H9 (cell line): ENCODE measurements around the gene SFXN2. TPM values are rescaled to one million over a fixed set of nuclear protein-coding genes. Genes with fewer than 3 reads are reported as not detected.
A peak's percentile ranks its signal among the peaks of the same experiment; 100 is the strongest.

Source experiments
- DNase-seq: peaks from one replicate; pipeline ENCODE4 v3.0.0-alpha.2; 2017
- H2AFZ ChIP-seq: one replicate; pipeline ENCODE4 v1.6.1; 2013; ENCODE audit warnings: mild to moderate bottlenecking, low read length, control low read depth, moderate library complexity
- H2AK5ac ChIP-seq: 2 replicates; pipeline ENCODE4 v1.6.1; 2013; ENCODE audit warnings: low read length, control low read depth, mixed read lengths; ENCODE audit not compliant: insufficient read length
- H2BK120ac ChIP-seq: one replicate; pipeline ENCODE4 v1.6.1; 2013; ENCODE audit warnings: low read depth, mild to moderate bottlenecking, low read length, control low read depth, inconsistent platforms; ENCODE audit not compliant: poor library complexity, severe bottlenecking
- H2BK12ac ChIP-seq: 2 replicates; pipeline ENCODE4 v1.6.1; 2013; ENCODE audit warnings: low read length, control low read depth, mixed read lengths, low read depth; ENCODE audit not compliant: insufficient read length
- H2BK15ac ChIP-seq: 2 replicates; pipeline ENCODE4 v1.6.1; 2013; ENCODE audit warnings: low read depth, low read length, control low read depth
- H2BK20ac ChIP-seq: one replicate; pipeline ENCODE4 v1.6.1; 2013; ENCODE audit warnings: low read depth, mild to moderate bottlenecking, low read length, control low read depth, inconsistent platforms; ENCODE audit not compliant: poor library complexity, severe bottlenecking
- H2BK5ac ChIP-seq: 2 replicates; pipeline ENCODE4 v1.6.1; 2013; ENCODE audit warnings: low read length, control low read depth, mixed read lengths; ENCODE audit not compliant: insufficient read length
- H3K14ac ChIP-seq: 2 replicates; pipeline ENCODE4 v1.6.1; 2013; ENCODE audit warnings: low read length, control low read depth; ENCODE audit not compliant: insufficient read depth
- H3K18ac ChIP-seq: 2 replicates; pipeline ENCODE4 v1.6.1; 2013; ENCODE audit warnings: low read depth, mild to moderate bottlenecking, mixed read lengths, low read length, control low read depth; ENCODE audit not compliant: insufficient read length
- H3K23ac ChIP-seq: 2 replicates; pipeline ENCODE4 v1.6.1; 2013; ENCODE audit warnings: low read length, control low read depth, mixed read lengths, low read depth; ENCODE audit not compliant: insufficient read length
- H3K23me2 ChIP-seq: 2 replicates; pipeline ENCODE4 v1.6.1; 2013; ENCODE audit warnings: low read depth, mild to moderate bottlenecking, mixed read lengths, low read length, control low read depth; ENCODE audit not compliant: insufficient read length, poor library complexity, severe bottlenecking
- H3K27ac ChIP-seq: 2 replicates; pipeline ENCODE4 v1.5.1; 2013; ENCODE audit warnings: low read length, control low read depth, mixed read lengths, low read depth; ENCODE audit not compliant: insufficient read length
- H3K27me3 ChIP-seq: 2 replicates; pipeline ENCODE4 v1.6.1; 2013; ENCODE audit warnings: low read length, control low read depth, inconsistent platforms; ENCODE audit not compliant: insufficient read depth
- H3K4ac ChIP-seq: 2 replicates; pipeline ENCODE4 v1.6.1; 2013; ENCODE audit warnings: low read depth, mild to moderate bottlenecking, control low read depth, inconsistent platforms, low read length, moderate library complexity
- H3K4me1 ChIP-seq: 2 replicates; pipeline ENCODE4 v1.6.1; 2013; ENCODE audit warnings: low read length, control low read depth, inconsistent platforms; ENCODE audit not compliant: insufficient read depth
- H3K4me2 ChIP-seq: 2 replicates; pipeline ENCODE4 v1.6.1; 2013; ENCODE audit warnings: low read length, control low read depth, mixed read lengths; ENCODE audit not compliant: insufficient read length, insufficient read depth
- H3K56ac ChIP-seq: 2 replicates; pipeline ENCODE4 v1.6.1; 2013; ENCODE audit warnings: low read depth, mild to moderate bottlenecking, mixed read lengths, low read length, control low read depth; ENCODE audit not compliant: insufficient read length
- H3K79me1 ChIP-seq: 2 replicates; pipeline ENCODE4 v1.6.1; 2013; ENCODE audit warnings: low read depth, mild to moderate bottlenecking, moderate library complexity, low read length, control low read depth, inconsistent platforms; ENCODE audit not compliant: insufficient read depth, poor library complexity, severe bottlenecking
- H3K79me2 ChIP-seq: 2 replicates; pipeline ENCODE4 v1.6.1; 2013; ENCODE audit warnings: low read length, control low read depth, inconsistent platforms; ENCODE audit not compliant: insufficient read depth
- H3K9ac ChIP-seq: 2 replicates; pipeline ENCODE4 v1.6.1; 2013; ENCODE audit warnings: low read length, control low read depth, mixed read lengths; ENCODE audit not compliant: insufficient read length; ENCODE audit errors: extremely low read depth
- H3K9me3 ChIP-seq: one replicate; pipeline ENCODE4 v1.6.1; 2013; ENCODE audit warnings: low read depth, low read length, inconsistent platforms; ENCODE audit not compliant: control insufficient read depth
- H3T11ph ChIP-seq: one replicate; pipeline ENCODE4 v1.6.1; 2013; ENCODE audit warnings: mild to moderate bottlenecking, low read length, control low read depth, inconsistent platforms
- H4K20me1 ChIP-seq: one replicate; pipeline ENCODE4 v1.6.1; 2013; ENCODE audit not compliant: control insufficient read depth, insufficient read length, insufficient read depth
- H4K5ac ChIP-seq: 2 replicates; pipeline ENCODE4 v1.6.1; 2013; ENCODE audit warnings: low read depth, mild to moderate bottlenecking, mixed read lengths, low read length, control low read depth; ENCODE audit not compliant: insufficient read length
- H4K8ac ChIP-seq: replicated peaks from 2 replicates; pipeline ENCODE4 v1.6.1; 2013; ENCODE audit warnings: low read length, control low read depth, mixed read lengths, low read depth; ENCODE audit not compliant: insufficient read length
- H4K91ac ChIP-seq: 2 replicates; pipeline ENCODE4 v1.6.1; 2013; ENCODE audit warnings: low read depth, mild to moderate bottlenecking, moderate library complexity, mixed read lengths, low read length, control low read depth; ENCODE audit not compliant: insufficient read length
- H3K27ac Mint-ChIP-seq, 3 experiments: 2 replicates in 2 of 3; 3 replicates in 1 of 3; pipeline ENCODE4 v1.8.0; 2020 to 2021; ENCODE audit warnings: mixed read lengths in 3 of 3, mild to moderate bottlenecking in 1 of 3, moderate library complexity in 1 of 3
- H3K27me3 Mint-ChIP-seq: 2 replicates; pipeline ENCODE4 v1.8.0; 2021; ENCODE audit warnings: low read depth, mild to moderate bottlenecking, moderate library complexity, mixed read lengths
- H3K36me3 Mint-ChIP-seq, 3 experiments: 2 replicates in 2 of 3; 3 replicates in 1 of 3; pipeline ENCODE4 v1.8.0; 2020 to 2021; ENCODE audit warnings: low read depth in 3 of 3, mixed read lengths in 3 of 3; ENCODE audit not compliant: insufficient read depth in 1 of 3
- H3K4me1 Mint-ChIP-seq, 2 experiments: 2 replicates each; pipeline ENCODE4 v1.8.0; 2020; ENCODE audit warnings: mixed read lengths in 2 of 2
- H3K4me3 Mint-ChIP-seq, 2 experiments: 2 replicates in 1 of 2; 3 replicates in 1 of 2; pipeline ENCODE4 v1.8.0; 2020 to 2021; ENCODE audit warnings: mild to moderate bottlenecking in 2 of 2, mixed read lengths in 2 of 2, moderate library complexity in 1 of 2
- H3K9me3 Mint-ChIP-seq, 2 experiments: 2 replicates in 1 of 2; 3 replicates in 1 of 2; pipeline ENCODE4 v1.8.0; 2020; ENCODE audit warnings: mild to moderate bottlenecking in 2 of 2, mixed read lengths in 2 of 2, moderate library complexity in 1 of 2
- CTCF ChIP-seq: fragments of 200-600 bp; sonication (generic); conservative IDR thresholded peaks from 3 replicates; pipeline ENCODE4 v1.8.0; 2021; ENCODE audit warnings: antibody characterized with exemption, mild to moderate bottlenecking
- WGBS: extraction: QIAGEN DNeasy Blood & Tissue Kit; methylation state at CpG from one replicate; pipeline ENCODE4 v1.1.7; 2013; ENCODE audit warnings: missing lambda C conversion rate, low lambda C conversion rate, mixed read lengths; ENCODE audit not compliant: insufficient read length; ENCODE audit errors: extremely low coverage; 5-methylcytosine and 5-hydroxymethylcytosine counted together
- total RNA-seq: library from RNA; stranded (reverse); gene quantifications from 2 replicates; pipeline ENCODE4 v1.2.1, GENCODE V29; 2021

The SFXN2 gene
- total RNA-seq, 1 experiment from 2014 or later: 34.7 TPM

- H3K4me1 ChIP-seq: peaks cover 2% of the 10 kb centered on the region; the same call in 1 of the 2 replicates
- H3T11ph ChIP-seq: no peak overlapping the region
- H3K23ac ChIP-seq: no peak overlapping the region
- peaks cover 2 to 11% (median 8%) of the 10 kb centered on the region in 3 experiments; a peak in 5 of 7 replicates for H3K36me3 Mint-ChIP-seq
- no CpG with 5 or more reads among the region's 4 CpGs for WGBS
- no peak overlapping the region for H4K8ac ChIP-seq
- no peak overlapping the region for H4K91ac ChIP-seq
- H3K14ac ChIP-seq: no peak overlapping the region
- no peaks in the 10 kb centered on the region for H3K27me3 ChIP-seq
- H2BK120ac ChIP-seq: no peak overlapping the region
- no peak overlapping the region for H3K18ac ChIP-seq
- H3K27ac ChIP-seq: no peak overlapping the region
- H2AFZ ChIP-seq: no peak overlapping the region
- no peak overlapping the region for H3K56ac ChIP-seq
- DNase-seq: no peak
- H3K79me1 ChIP-seq: peaks cover 3% of the 10 kb centered on the region
- H3K9me3 ChIP-seq: no peaks in the 10 kb centered on the region
- peak overlapping the region in 1 of 2 experiments; percentile 59; a peak in 1 of 5 replicates for H3K4me3 Mint-ChIP-seq
- H2BK12ac ChIP-seq: no peak overlapping the region
- no peak overlapping the region for H2BK20ac ChIP-seq
- H2AK5ac ChIP-seq: no peak overlapping the region
- no peak overlapping the region for H3K4me2 ChIP-seq
- H2BK5ac ChIP-seq: no peak overlapping the region
- no peak overlapping the region for H2BK15ac ChIP-seq
- H3K27me3 Mint-ChIP-seq: no peaks in the 10 kb centered on the region
- no peak overlapping the region for H3K4ac ChIP-seq
- H3K27ac Mint-ChIP-seq: no peak overlapping the region
- peaks cover 22 to 27% of the 10 kb centered on the region in 2 experiments for H3K4me1 Mint-ChIP-seq
- no peak for TF ChIP-seq CTCF
- H3K79me2 ChIP-seq: peaks cover 3% of the 10 kb centered on the region; the same call in 1 of the 2 replicates
- H4K5ac ChIP-seq: no peak overlapping the region
- no peaks in the 10 kb centered on the region for H4K20me1 ChIP-seq
- H3K9me3 Mint-ChIP-seq: no peaks in the 10 kb centered on the region
- H3K23me2 ChIP-seq: peaks cover 11% of the 10 kb centered on the region
- no peak overlapping the region for H3K9ac ChIP-seq
Observed at GRCh38 chr10:102712089-102712488, 2.3 kb upstream of the SFXN2 start.
